Tibial artery (tissue), 4 donors: Measurements from ENCODE around the gene APCDD1.

Source experiments
- DNase-seq, 2 donors: peaks; one replicate each; pipeline ENCODE4 v3.0.0-alpha.2; 2019
- H3K27ac ChIP-seq, 2 donors: fragments of 200-600 bp; sonication (generic) in 1 of 2; 1 replicate in 1 of 2; 2 replicates in 1 of 2; pipeline ENCODE4 v1.5.1; 2018 to 2019; ENCODE audit warnings: mild to moderate bottlenecking in 1 of 2
- H3K27me3 ChIP-seq, 2 donors: fragments of 200-600 bp; sonication (generic) in 1 of 2; one replicate each; pipeline versions ENCODE4 v1.5.1 to v1.6.0; 2016 to 2019
- H3K36me3 ChIP-seq, 3 donors: fragments of 200-600 bp; sonication (generic) in 2 of 3; one replicate each; pipeline ENCODE4 v1.5.1; 2016 to 2019; ENCODE audit warnings: mild to moderate bottlenecking in 2 of 3
- H3K4me1 ChIP-seq, 4 donors: fragments of 200-600 bp; sonication (generic) in 2 of 4; 1 replicate in 3 of 4; 2 replicates in 1 of 4; pipeline ENCODE4 v1.5.1; 2016 to 2019
- H3K4me3 ChIP-seq, 2 donors: fragments of 200-600 bp; sonication (generic) in 1 of 2; 1 replicate in 1 of 2; 2 replicates in 1 of 2; pipeline ENCODE4 v1.5.1; 2018 to 2019; ENCODE audit warnings: mild to moderate bottlenecking in 2 of 2
- H3K9me3 ChIP-seq, 3 donors: fragments of 200-600 bp; sonication (generic) in 1 of 3; one replicate each; pipeline ENCODE4 v1.5.1; 2016 to 2019
- intact Hi-C: fragments of 100-400 bp; cut with DNase I; formaldehyde crosslinking; loops from one replicate; pipeline ENCODE4 v1.15.0; 2023; ENCODE audit warnings: low total_unique reads
- TF ChIP-seq, protein P1 (sequence below), 2 experiments: fragments of 200-600 bp in 1 of 2; fragments of 450-650 bp in 1 of 2; IDR thresholded peaks; one replicate each; pipeline ENCODE4 v1.5.1; 2017 to 2019; ENCODE audit warnings: antibody characterized with exemption in 2 of 2, mild to moderate bottlenecking in 1 of 2, moderate library complexity in 1 of 2

APCDD1 gene

DNA sequence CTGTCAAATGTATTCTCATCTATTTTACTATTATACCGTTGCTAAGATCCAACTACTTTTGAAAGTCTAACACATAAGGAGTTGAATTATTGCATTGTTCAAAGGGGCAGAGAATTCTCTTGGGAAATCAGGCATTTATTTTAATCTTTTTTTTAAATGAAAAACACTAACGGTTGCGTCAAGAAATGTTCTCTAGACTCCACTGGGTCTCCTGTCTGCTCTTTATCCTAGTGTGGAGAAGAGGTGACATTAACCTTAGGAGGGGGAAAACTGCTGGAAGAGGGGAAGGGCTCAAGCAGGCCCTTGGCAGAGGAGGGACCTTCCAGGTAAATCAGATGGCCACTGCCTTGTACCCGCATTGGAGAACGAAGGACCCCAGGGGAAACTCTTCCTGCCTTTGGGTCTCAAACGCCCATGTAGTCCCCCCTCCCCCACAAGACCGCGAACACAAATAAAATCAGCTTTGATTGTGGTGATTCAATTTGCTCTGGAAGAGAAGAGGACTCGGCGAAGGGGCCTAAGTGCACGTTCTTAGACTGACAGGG, 1.1 kb upstream of the APCDD1 start:
- H3K4me3 ChIP-seq, result peak overlapping the region; percentile 69 to 79

DNA sequence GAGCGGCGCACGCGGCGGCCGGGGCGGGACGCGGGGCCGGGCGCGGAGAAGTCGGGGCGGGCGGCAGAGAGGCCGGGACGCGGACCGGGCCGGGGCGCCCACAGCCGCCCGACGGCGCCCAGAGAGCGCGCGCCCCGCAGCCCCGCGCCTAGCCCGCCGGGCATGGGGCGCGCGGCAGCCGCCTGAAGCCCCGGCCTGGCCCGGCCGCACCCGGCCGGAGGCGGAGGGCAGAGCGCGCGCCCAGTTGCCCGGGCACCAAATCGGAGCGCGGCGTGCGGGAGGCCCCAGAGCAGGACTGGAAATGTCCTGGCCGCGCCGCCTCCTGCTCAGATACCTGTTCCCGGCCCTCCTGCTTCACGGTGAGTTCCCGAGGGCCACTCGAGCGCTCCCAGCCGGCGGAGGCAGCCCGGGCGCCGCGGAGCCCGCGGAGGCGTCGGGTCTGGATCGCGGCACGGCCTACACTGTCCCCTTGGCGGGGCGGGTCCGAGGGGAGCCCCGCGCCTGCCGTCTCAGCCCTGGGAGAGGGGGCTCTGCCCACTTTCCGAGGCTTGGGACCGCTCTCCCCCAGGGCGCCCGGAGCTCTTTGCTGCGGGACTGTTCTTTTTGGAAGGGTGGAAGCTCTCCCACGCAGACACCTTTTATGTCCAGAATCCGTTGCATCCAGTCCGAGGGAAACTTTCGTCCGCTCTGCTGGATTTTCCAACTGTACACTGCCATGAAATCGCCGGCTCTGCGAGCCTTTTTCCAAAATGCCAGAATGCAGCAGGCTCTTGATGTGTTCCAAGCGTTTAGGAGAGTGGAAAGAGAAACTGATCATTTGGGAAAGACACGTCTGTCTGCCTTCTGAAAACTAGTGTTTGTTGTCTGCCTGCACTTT, 484 bp downstream of the APCDD1 start:
- H3K4me1 ChIP-seq, result peaks cover 0 to 36% (median 18%) of the 10 kb centered on the region in 4 donors
- no peaks in the 10 kb centered on the region for H3K27me3 ChIP-seq
- peak in 1 of 2 donors; percentile 70 for DNase-seq
- no peaks in the 10 kb centered on the region for H3K9me3 ChIP-seq
- H3K4me3 ChIP-seq, result peak overlapping the region; percentile 69 to 79
- TF ChIP-seq, protein P1, sequence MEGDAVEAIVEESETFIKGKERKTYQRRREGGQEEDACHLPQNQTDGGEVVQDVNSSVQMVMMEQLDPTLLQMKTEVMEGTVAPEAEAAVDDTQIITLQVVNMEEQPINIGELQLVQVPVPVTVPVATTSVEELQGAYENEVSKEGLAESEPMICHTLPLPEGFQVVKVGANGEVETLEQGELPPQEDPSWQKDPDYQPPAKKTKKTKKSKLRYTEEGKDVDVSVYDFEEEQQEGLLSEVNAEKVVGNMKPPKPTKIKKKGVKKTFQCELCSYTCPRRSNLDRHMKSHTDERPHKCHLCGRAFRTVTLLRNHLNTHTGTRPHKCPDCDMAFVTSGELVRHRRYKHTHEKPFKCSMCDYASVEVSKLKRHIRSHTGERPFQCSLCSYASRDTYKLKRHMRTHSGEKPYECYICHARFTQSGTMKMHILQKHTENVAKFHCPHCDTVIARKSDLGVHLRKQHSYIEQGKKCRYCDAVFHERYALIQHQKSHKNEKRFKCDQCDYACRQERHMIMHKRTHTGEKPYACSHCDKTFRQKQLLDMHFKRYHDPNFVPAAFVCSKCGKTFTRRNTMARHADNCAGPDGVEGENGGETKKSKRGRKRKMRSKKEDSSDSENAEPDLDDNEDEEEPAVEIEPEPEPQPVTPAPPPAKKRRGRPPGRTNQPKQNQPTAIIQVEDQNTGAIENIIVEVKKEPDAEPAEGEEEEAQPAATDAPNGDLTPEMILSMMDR (IDR thresholded peaks at IDR 0.05), result peak in 1 of 2 experiments; percentile 32
- H3K27ac ChIP-seq, result peak overlapping the region; percentile 89
- intact Hi-C loops, result loop anchor here (5.0 to 10.0 kb wide), 2 partner anchors 67 to 440 kb away; no protein-coding TSS in a partner anchor
- no peaks in the 10 kb centered on the region for H3K36me3 ChIP-seq

More for the DNA sequence above, 1.1 kb upstream of the APCDD1 start:
- TF ChIP-seq, protein P1 (IDR thresholded peaks at IDR 0.05), result no peak
- H3K9me3 ChIP-seq, result no peaks in the 10 kb centered on the region
- H3K27me3 ChIP-seq, result no peaks in the 10 kb centered on the region
- peak overlapping the region; percentile 87 to 89 for H3K27ac ChIP-seq
- intact Hi-C loops, result loop anchor here (5.0 to 10.0 kb wide), 2 partner anchors 69 to 439 kb away; no protein-coding TSS in a partner anchor
- DNase-seq, result peak in 1 of 2 donors; percentile 37
- H3K4me1 ChIP-seq, result peaks cover 0 to 36% (median 18%) of the 10 kb centered on the region in 4 donors
- no peaks in the 10 kb centered on the region for H3K36me3 ChIP-seq

DNA sequence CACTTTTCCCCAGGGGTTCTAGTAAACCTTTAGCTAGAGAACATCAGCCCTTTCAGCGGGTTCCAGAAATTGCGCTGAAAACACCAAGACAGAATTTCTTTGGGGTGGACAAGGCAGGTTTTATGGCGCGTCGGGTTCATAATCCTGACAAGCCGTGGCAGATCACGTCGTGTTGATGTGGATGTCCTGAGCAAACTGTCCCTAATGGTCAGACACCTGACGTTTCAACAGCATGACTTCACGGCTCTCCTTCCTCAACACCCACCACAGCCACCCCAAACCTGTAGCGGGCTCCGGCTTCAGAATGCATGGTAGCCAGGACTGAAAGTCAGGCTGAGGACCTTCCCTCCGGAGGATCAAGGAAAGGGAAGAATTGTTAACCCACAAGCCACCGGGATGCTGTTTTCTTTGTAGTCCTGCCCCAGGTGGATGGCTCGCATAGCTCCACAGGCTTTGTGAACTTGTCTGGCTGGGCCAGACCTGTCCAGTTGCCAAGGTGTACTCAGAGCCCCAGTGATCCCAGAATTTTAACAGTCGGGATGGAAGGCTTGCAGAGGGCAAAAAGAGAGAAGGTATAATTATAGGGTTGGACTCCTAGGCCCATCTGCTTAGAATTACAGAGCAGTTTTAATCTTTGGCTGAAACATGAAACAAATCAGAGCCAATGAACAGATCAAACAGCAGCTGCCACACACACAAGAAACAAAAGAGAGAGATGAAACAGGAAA, 1.5 kb downstream of the APCDD1 start:
- no peak for DNase-seq
- Histone ChIP-seq H3K4me3 (peak overlapping the region; percentile 69 to 79), H3K27me3 (no peaks in the 10 kb centered on the region), H3K36me3 (no peaks in the 10 kb centered on the region), H3K9me3 (no peaks in the 10 kb centered on the region), H3K27ac (peak overlapping the region; percentile 89), H3K4me1 (peaks cover 0 to 36% (median 18%) of the 10 kb centered on the region in 4 donors)
- TF ChIP-seq, protein P1 (IDR thresholded peaks at IDR 0.05), result no peak
- intact Hi-C loops, result loop anchor here (10.0 kb wide), 1 partner anchor 441 kb away; no protein-coding TSS in a partner anchor

DNA sequence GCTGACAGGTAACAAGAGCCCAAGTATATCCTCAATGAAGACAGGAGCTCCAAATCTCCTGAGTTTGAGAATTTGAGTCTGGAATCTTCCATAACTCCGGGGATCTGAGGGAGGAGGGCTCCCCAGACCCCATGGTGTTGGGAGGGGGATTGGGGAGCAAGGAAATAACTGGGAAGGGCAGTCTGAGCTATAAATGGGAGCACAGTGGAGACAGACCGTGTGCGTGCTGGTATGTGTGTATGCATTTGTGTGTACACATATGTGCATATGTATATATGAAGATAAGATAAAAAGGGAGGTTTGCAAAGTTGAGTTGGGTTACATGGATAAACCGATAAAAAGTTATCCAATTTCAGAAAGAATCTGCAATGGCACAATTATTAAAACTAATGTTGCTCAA, 2.3 kb downstream of the APCDD1 start:
- TF ChIP-seq, protein P1 (IDR thresholded peaks at IDR 0.05), result no peak
- intact Hi-C loops, result loop anchor here (10.0 kb wide), 1 partner anchor 442 kb away; no protein-coding TSS in a partner anchor
- Histone ChIP-seq H3K9me3 (no peaks in the 10 kb centered on the region), H3K36me3 (no peaks in the 10 kb centered on the region), H3K4me1 (peaks cover 0 to 36% (median 18%) of the 10 kb centered on the region in 4 donors), H3K4me3 (peak overlapping the region in 1 of 2 donors; percentile 79), H3K27me3 (no peaks in the 10 kb centered on the region), H3K27ac (no peak overlapping the region)
- no peak for DNase-seq

DNA sequence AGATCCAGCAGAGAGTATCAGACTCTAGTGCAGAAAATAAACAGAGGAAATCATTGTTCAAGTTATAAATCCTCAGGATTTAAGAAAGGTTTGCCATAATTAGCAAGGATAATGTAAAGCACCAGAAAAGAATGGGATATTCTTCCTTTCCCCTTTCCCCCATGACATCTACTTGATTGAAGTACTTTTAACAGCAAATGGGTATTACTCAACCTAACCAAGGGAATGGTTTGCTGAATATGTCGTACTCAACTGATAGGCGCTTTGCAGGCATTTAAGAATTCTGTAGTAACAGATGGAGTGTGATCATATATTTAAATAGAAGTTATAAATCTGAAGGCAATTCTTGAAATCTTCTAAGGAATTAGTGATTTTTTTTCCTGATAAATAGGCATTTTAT, 2.7 kb downstream of the APCDD1 start:
- Histone ChIP-seq H3K9me3 (no peaks in the 10 kb centered on the region), H3K27me3 (no peaks in the 10 kb centered on the region), H3K4me1 (peaks cover 0 to 36% (median 18%) of the 10 kb centered on the region in 4 donors), H3K36me3 (no peaks in the 10 kb centered on the region), H3K4me3 (no peak overlapping the region), H3K27ac (no peak overlapping the region)
- DNase-seq, result no peak
- intact Hi-C loops, result loop anchor here (10.0 kb wide), 1 partner anchor 442 kb away; no protein-coding TSS in a partner anchor
- TF ChIP-seq, protein P1 (IDR thresholded peaks at IDR 0.05), result no peak
